Activated T-cell treated with anti-CD3 and anti-CD28 coated beads for 24 hours (primary cell): ENCODE results near the gene GALNT5.
"Not testable (repeated sequence)": the region's sequence is repeated elsewhere in the genome, so short reads cannot be mapped to it uniquely, and the experiment has no call there.

Experiments used
- DNase-seq: peaks from one replicate; pipeline ENCODE4 v3.0.0-alpha.2; 2020; ENCODE audit warnings: low read depth

GALNT5 gene

GRCh38 chr2:157327621-157328500 is 70.4 kb downstream of the GALNT5 start:
- peak; percentile 83 for DNase-seq

GRCh38 chr2:157329524-157329923 is 72.0 kb downstream of the GALNT5 start:
- DNase-seq, result no peak

GRCh38 chr2:157333304-157334047 is 76.0 kb downstream of the GALNT5 start:
- DNase-seq, result no peak

- DNase-seq, result no peak
Measured at GRCh38 chr2:157334335-157334734, 76.8 kb downstream of the GALNT5 start.

- no peak for DNase-seq
Measured at GRCh38 chr2:157334797-157335196, 77.3 kb downstream of the GALNT5 start.

- peak; percentile 33 for DNase-seq
Measured at GRCh38 chr2:157336137-157337010, 78.9 kb downstream of the GALNT5 start.

GRCh38 chr2:157337978-157338377 is 80.5 kb downstream of the GALNT5 start:
- no peak for DNase-seq

- no peak for DNase-seq
Measured at GRCh38 chr2:157339965-157340655, 82.6 kb downstream of the GALNT5 start.

GRCh38 chr2:157341381-157341780 is 83.9 kb downstream of the GALNT5 start:
- DNase-seq, result not testable (repeated sequence)

- no peak for DNase-seq
Measured at GRCh38 chr2:157345647-157346389, 88.3 kb downstream of the GALNT5 start.

- DNase-seq, result no peak
Measured at GRCh38 chr2:157348291-157348921, 90.9 kb downstream of the GALNT5 start.

GRCh38 chr2:157349949-157350515 is 92.5 kb downstream of the GALNT5 start:
- no peak for DNase-seq

- no peak for DNase-seq
Measured at GRCh38 chr2:157355618-157356017, 98.1 kb downstream of the GALNT5 start.

GRCh38 chr2:157359628-157360027 is 102.1 kb downstream of the GALNT5 start:
- no peak for DNase-seq

- DNase-seq, result no peak
Measured at GRCh38 chr2:157361526-157361925, 104.0 kb downstream of the GALNT5 start.

- DNase-seq, result no peak
Measured at GRCh38 chr2:157362627-157363026, 105.1 kb downstream of the GALNT5 start.

GRCh38 chr2:157363612-157364101 is 106.2 kb downstream of the GALNT5 start:
- no peak for DNase-seq
